ENCODE measurements around the gene RANBP9. TPM values are rescaled to one million over a fixed set of nuclear protein-coding genes. Genes with fewer than 3 reads are reported as not detected.
A peak's percentile ranks its signal among the peaks of the same experiment; 100 is the strongest.

Gene RANBP9
- total and polyA plus RNA-seq, 2 of the 13 experiments (the other 11 are each of a cell fraction or from before 2014, with no cell fraction given), result 26.6 to 30.6 TPM

- TF ChIP-seq PBX3 (CRISPR knock-in tag; IDR thresholded peaks at IDR 0.05; ENCODE audit: borderline replicate concordance) (peak; percentile 83; the same call in 1 of the 2 replicates), MED13 (CRISPR knock-in tag; IDR thresholded peaks at IDR 0.05) (no peak), ZNF570 (CRISPR knock-in tag; IDR thresholded peaks at IDR 0.05; ENCODE audit: borderline replicate concordance) (no peak), ZFP37 (CRISPR knock-in tag; IDR thresholded peaks at IDR 0.05; ENCODE audit: borderline replicate concordance) (no peak), ZNF672 (CRISPR knock-in tag; IDR thresholded peaks at IDR 0.05) (no peak), AGO2 (optimal IDR thresholded peaks at IDR 0.05; ENCODE audit: low read depth, low read length) (no peak), ZBTB38 (CRISPR knock-in tag; IDR thresholded peaks at IDR 0.05) (no peak), ZNF30 (CRISPR knock-in tag; IDR thresholded peaks at IDR 0.05) (peak; percentile 85), FOXO4 (CRISPR knock-in tag; conservative IDR thresholded peaks at IDR 0.05) (0 out of 2 replicates have a peak, but pooled peaks have one; percentile 94), TEAD3 (CRISPR knock-in tag; optimal IDR thresholded peaks at IDR 0.05; ENCODE audit: borderline replicate concordance) (no peak), NR1H2 (CRISPR knock-in tag; IDR thresholded peaks at IDR 0.05; ENCODE audit: borderline replicate concordance, low read depth) (0 out of 2 replicates have a peak, but pooled peaks have one; percentile 18), ZKSCAN5 (CRISPR knock-in tag; IDR thresholded peaks at IDR 0.05) (no peak), BCL3 (CRISPR knock-in tag; IDR thresholded peaks at IDR 0.05) (no peak), SOX6 (IDR thresholded peaks at IDR 0.05) (no peak), SOX6 (CRISPR knock-in tag; IDR thresholded peaks at IDR 0.05) (no peak), ZNF441 (CRISPR knock-in tag; IDR thresholded peaks at IDR 0.05; ENCODE audit: borderline replicate concordance) (no peak), TIGD3 (CRISPR knock-in tag; IDR thresholded peaks at IDR 0.05; ENCODE audit: borderline replicate concordance) (no peak), ZFP82 (CRISPR knock-in tag; IDR thresholded peaks at IDR 0.05; ENCODE audit: borderline replicate concordance) (no peak), CBX1 (IDR thresholded peaks at IDR 0.05; ENCODE audit: low read depth) (no peak), ZNF33B (CRISPR knock-in tag; IDR thresholded peaks at IDR 0.05) (no peak; the same call in 1 of the 2 replicates), ZNF768 (CRISPR knock-in tag; IDR thresholded peaks at IDR 0.05) (peak; percentile 11; the same call in 1 of the 2 replicates), ZNF44 (CRISPR knock-in tag; IDR thresholded peaks at IDR 0.05) (peak; percentile 56; the same call in 1 of the 2 replicates), ZNF678 (CRISPR knock-in tag; IDR thresholded peaks at IDR 0.05) (no peak), SP2 (CRISPR knock-in tag; IDR thresholded peaks at IDR 0.05) (no peak), CREB1 (IDR thresholded peaks at IDR 0.05) (no peak), CREB1 (CRISPR knock-in tag; IDR thresholded peaks at IDR 0.05) (no peak), CBX5 (CRISPR knock-in tag; IDR thresholded peaks at IDR 0.05; ENCODE audit: borderline replicate concordance) (no peak)
Observed at GRCh38 chr6:13614126-13614925, 97.3 kb downstream of the RANBP9 start (continued).
